Astrocyte of the cerebellum (primary cell): Measurements from ENCODE around the gene BMP4.

Experiments
- DNase-seq: peaks from one replicate; pipeline ENCODE4 v3.0.0-alpha.2; 2011; ENCODE audit warnings: low read depth
- H3K4me3 ChIP-seq: 2 replicates; pipeline ENCODE4 v1.5.1; 2011; ENCODE audit warnings: mild to moderate bottlenecking, low read depth, low read length, moderate library complexity
- CTCF ChIP-seq: IDR thresholded peaks from 2 replicates; pipeline ENCODE4 v1.5.1; 2012; ENCODE audit warnings: low read length, low read depth, moderate library complexity, mild to moderate bottlenecking; ENCODE audit errors: missing control alignments
- in situ Hi-C: cut with HindIII; loops from 2 replicates; pipeline ENCODE4 v1.10.0; 2017; ENCODE audit warnings: low sequenced_read_pairs

BMP4 gene

DNA sequence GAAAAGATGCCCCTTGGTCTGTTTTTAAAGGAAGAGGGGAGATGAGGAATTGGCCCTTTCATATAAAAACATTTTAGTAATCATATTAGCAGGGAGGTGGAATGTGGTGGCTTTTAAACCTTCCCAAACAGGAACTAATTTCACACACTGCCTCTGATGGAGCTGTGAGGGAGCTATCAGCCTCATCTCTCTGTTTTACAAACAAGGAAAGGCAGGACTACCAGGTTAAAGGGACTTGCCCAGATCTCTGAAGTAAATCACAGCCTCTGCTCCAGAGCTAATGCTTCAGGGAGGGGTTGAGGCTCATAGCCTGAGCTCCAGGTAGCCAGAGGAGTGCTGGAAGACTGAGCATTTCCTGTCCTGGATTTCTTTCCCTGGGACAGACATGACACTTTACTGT lies 1.1 kb upstream of the BMP4 start:
- no peak for DNase-seq
- TF ChIP-seq CTCF: peak; percentile 4
- in situ Hi-C loops: no loop called here
- H3K4me3 ChIP-seq: no peak overlapping the region

- no peak for DNase-seq
- TF ChIP-seq CTCF: no peak
- in situ Hi-C loops: no loop called here
- peak overlapping the region; percentile 82 for H3K4me3 ChIP-seq
These were observed 776 bp downstream of the BMP4 start for GRCh38 chr14:53955671-53956426.

DNA sequence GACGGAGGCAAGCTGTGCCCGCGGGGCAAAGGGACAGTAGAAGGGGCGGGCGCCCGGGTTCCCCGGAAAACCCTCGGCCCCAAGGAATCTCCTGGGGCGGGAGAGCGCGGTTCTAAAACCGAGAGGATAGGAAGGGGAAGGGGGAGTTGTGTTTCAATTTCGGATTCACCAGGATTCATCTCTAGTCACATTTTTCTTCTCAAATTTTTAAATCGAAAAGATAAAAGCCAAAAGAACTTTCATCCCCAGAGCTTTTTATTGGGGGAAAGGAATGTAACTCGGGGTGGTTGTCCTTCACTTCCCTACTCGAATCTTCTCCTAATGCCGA lies 1.4 kb downstream of the BMP4 start:
- TF ChIP-seq CTCF: no peak
- peak overlapping the region; percentile 82 for H3K4me3 ChIP-seq

GRCh38 chr14:53954551-53955228 lies 1.9 kb downstream of the BMP4 start:
- peak; percentile 19 for TF ChIP-seq CTCF
- in situ Hi-C loops: no loop called here
- peak overlapping the region; percentile 82 for H3K4me3 ChIP-seq
- DNase-seq: no peak

More for the DNA sequence above, 1.4 kb downstream of the BMP4 start:
- no peak for DNase-seq
- in situ Hi-C loops: no loop called here

DNA sequence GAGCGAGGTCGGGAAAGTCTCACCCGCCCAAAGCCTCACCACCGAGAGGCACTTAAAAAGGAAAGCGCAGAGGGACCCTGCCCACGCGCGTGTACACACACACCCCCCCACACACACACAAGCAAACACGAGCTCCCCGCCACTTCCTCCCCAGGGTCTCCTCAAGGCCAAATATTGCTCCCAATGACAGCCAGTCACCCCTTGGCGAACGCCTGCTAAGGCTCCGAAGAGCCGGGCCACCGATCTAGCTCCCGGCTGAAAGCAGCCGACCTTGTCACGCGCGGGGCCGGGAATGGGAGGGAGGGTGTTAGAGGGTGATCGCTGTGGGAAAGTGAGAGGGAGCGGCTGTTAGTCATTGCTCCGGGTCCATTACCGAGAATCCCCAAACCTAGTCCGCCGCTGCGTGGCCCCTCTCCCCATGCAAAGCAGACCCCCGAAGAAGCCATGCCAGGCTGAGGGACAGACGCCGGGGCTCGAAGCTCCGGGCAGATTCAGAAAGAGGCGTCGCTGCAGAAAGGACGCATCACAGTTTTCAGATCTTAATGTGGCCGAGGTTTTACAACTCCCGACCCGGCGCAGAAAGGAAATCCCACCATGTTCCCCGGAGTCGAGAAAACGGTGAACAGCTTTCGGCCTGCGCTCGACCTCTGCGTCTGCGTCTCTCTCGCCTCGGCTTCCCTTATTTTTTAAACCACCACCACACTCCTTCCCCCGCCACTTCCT lies 2.6 kb downstream of the BMP4 start:
- no peak for DNase-seq
- H3K4me3 ChIP-seq: peak overlapping the region; percentile 82
- TF ChIP-seq CTCF: no peak
- in situ Hi-C loops: no loop called here

- DNase-seq: peak; percentile 73
- no peak for TF ChIP-seq CTCF
- in situ Hi-C loops: no loop called here
- peak overlapping the region; percentile 82 for H3K4me3 ChIP-seq
These were observed 3.4 kb downstream of the BMP4 start for GRCh38 chr14:53953002-53953827.
